Measurements from ENCODE around the gene RFX4. TPM values are rescaled to one million over a fixed set of nuclear protein-coding genes. Genes with fewer than 3 reads are reported as not detected.

Gene RFX4
- 0.11 TPM for total RNA-seq

DNA sequence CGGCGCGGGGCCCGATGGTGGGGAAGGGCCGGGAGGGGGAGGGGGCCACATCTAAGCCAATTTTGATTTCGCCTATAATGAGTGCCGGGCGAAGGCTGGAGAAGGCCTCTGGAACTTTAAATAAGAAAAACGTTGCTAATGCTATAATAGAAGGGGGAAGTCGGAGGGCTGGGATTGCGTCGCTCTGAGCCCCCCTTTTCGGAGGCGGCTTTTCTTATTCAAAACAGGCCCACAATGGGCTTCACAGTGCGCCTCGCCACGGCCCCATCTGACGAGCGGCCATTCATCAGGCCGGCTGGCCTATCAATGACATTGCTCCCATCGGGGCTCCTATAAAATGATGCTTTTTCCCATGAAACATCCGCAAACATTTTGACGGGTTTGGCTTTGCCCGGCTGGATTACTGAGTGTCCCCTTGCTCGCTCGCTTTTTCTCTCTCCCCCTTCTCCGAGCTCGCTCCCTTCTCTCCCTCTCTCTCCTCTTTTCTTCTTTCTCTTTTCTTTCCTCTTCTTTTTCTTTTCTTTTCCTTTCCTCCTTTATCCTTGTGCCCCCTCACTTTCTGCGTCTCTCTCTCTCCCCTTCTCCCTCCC lies at the start of gene RFX4:
Gene RFX4, plus strand, starts transcription at position 364 of the 590 bp plus-strand sequence. CDS start 317 bp downstream, outside the sequence.

DNA sequence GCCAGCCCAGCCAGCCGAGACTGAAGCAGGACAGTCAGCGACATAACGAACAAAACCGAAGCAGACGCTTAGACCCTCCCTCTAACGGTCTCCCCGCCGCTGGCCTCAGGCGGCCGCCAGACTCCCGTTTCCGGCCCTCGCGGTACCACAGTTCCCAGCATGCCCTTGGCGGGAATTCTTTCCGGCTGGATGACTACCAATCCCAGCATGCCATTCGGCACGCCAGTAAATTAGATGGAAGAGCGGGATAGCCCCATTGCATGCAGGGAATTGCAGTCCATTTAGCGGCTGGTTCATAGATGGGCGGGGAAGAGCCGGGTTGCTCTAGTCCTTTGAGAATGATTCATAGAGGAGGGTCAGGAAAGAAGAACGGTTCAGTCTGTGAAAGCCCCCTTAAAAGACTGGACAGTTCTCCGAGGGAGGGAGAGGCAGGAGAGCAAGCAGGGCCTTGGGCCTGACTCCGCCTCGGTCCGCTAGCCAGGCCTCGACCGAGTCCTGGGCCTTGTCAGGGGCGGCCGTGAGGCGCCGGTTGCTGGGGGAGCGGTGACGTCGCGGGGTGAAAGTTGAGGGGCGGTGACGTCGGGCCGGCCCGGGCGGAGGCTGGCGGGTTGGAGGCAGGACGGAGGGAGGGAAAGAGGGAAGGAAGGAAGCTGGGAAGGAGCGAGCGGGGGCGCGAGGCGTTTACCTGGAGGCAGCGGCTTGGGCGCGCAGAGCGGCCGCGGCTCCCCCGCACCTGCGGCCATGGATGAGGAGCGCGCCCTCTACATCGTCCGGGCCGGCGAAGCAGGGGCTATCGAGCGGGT lies 191.4 kb downstream of the RFX4 start, which contains the start of gene RIC8B:
Gene RIC8B, plus strand, starts transcription at position 678 of the 803 bp plus-strand sequence. Its CDS starts 64 bp downstream, at position 742.

Other genes starting within 250 kb of the RFX4 start
- 16.5 TPM for gene POLR3B, start 225.3 kb upstream of the RFX4 start, total RNA-seq
- 32.9 TPM for gene RIC8B, start 191.7 kb downstream of the RFX4 start, total RNA-seq

Measured in camera-type eye (tissue), 1 donor.